GM21390 (cell line): ENCODE results near the gene MANEAL.

ENCODE experiments used
- ATAC-seq: cut with Tn5 transposase; IDR thresholded peaks from one replicate; pipeline ENCODE4 v1.9.1; 2021; ENCODE audit not compliant: unreplicated experiment

Gene MANEAL

GRCh38 chr1:37824001-37824400 is 30.4 kb downstream of the MANEAL start:
- ATAC-seq = no peak

- ATAC-seq = no peak
Measured at GRCh38 chr1:37825506-37825905, 31.9 kb downstream of the MANEAL start.

- ATAC-seq = no peak
Measured at GRCh38 chr1:37828410-37829074, 34.9 kb downstream of the MANEAL start.

- no peak for ATAC-seq
Measured at GRCh38 chr1:37831109-37831508, 37.5 kb downstream of the MANEAL start.

- no peak for ATAC-seq
Measured at GRCh38 chr1:37831809-37832208, 38.2 kb downstream of the MANEAL start.

- no peak for ATAC-seq
Measured at GRCh38 chr1:37836788-37837187, 43.1 kb downstream of the MANEAL start.

- ATAC-seq = no peak
Measured at GRCh38 chr1:37839676-37840075, 46.0 kb downstream of the MANEAL start.

GRCh38 chr1:37840711-37841110 is 47.1 kb downstream of the MANEAL start:
- ATAC-seq = no peak

GRCh38 chr1:37841652-37842051 is 48.0 kb downstream of the MANEAL start:
- no peak for ATAC-seq

GRCh38 chr1:37844536-37844935 is 50.9 kb downstream of the MANEAL start:
- ATAC-seq = no peak

GRCh38 chr1:37845049-37845646 is 51.5 kb downstream of the MANEAL start:
- ATAC-seq = no peak

GRCh38 chr1:37845786-37846185 is 52.1 kb downstream of the MANEAL start:
- ATAC-seq = no peak

GRCh38 chr1:37846647-37847339 is 53.1 kb downstream of the MANEAL start:
- ATAC-seq = no peak

GRCh38 chr1:37849480-37849879 is 55.8 kb downstream of the MANEAL start:
- no peak for ATAC-seq

- no peak for ATAC-seq
Measured at GRCh38 chr1:37850352-37850955, 56.8 kb downstream of the MANEAL start.
